22Rv1 (cell line): ENCODE data around the gene FERMT1.

Source experiments
- ZFX ChIP-seq: fragments of 450-650 bp; IDR thresholded peaks from 2 replicates; pipeline ENCODE4 v1.6.1; 2017; ENCODE audit warnings: antibody characterized with exemption, borderline replicate concordance
- TF ChIP-seq, protein P1 (sequence below): fragments of 450-650 bp; IDR thresholded peaks from 2 replicates; pipeline ENCODE4 v1.5.1; 2017; ENCODE audit warnings: mild to moderate bottlenecking

DNA sequence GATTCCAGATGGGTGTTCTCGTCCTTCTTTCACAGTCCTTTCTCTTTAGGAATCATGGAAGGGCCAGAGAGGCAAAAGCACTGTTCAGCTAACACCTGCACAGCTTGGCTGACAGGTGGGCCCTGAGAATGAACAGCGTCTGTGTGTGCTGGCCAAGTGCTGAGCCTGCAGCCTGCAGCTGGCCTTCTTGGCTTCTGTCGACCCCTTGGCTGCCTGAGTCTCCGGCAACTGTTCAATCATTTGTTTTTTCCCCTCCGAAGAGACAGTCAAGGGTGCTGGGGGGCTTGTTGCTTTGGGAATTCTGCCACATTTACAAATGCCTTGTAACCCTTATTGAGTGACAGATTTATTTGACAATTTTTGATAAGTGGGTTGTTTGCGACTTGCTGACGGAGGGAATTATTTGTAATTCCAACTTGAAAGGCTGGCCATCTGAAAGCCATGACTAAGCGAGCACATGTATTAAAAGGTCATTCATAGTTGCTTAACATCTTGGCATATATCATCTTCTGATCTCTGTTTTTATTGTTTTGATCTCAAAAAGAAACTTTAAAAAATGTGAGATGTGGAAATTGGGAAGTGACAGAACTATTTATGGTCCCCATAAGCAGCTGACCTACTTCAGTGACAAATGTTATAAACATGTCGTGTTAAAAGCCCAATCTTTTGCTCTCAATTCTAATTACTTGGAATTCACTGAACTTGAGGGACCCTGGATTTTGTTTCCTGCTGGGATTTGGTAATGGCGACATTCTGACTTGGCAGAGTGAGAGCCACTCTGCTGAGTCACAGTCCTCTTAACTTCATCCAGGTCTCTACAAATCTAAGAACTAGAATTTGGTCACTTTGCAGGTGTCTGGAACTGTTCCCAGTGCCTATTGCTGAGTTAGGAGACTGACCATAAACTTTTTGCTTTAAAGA, 41.9 kb upstream of the FERMT1 start:
- TF ChIP-seq, protein P1, sequence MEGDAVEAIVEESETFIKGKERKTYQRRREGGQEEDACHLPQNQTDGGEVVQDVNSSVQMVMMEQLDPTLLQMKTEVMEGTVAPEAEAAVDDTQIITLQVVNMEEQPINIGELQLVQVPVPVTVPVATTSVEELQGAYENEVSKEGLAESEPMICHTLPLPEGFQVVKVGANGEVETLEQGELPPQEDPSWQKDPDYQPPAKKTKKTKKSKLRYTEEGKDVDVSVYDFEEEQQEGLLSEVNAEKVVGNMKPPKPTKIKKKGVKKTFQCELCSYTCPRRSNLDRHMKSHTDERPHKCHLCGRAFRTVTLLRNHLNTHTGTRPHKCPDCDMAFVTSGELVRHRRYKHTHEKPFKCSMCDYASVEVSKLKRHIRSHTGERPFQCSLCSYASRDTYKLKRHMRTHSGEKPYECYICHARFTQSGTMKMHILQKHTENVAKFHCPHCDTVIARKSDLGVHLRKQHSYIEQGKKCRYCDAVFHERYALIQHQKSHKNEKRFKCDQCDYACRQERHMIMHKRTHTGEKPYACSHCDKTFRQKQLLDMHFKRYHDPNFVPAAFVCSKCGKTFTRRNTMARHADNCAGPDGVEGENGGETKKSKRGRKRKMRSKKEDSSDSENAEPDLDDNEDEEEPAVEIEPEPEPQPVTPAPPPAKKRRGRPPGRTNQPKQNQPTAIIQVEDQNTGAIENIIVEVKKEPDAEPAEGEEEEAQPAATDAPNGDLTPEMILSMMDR = no peak
- no peak for TF ChIP-seq ZFX
